PC-9 (cell line): Measurements from ENCODE around the gene MCC.

ENCODE experiments used
- EZH2 ChIP-seq: fragments of 200-600 bp; sonication (generic); IDR thresholded peaks from 2 replicates; pipeline ENCODE4 v1.8.0; 2017; ENCODE audit warnings: antibody characterized with exemption, low read depth
- TF ChIP-seq, protein P1 (sequence below): fragments of 200-600 bp; sonication (generic); conservative IDR thresholded peaks from 2 replicates; pipeline ENCODE4 v1.6.1; 2017; ENCODE audit warnings: mixed run types, antibody characterized with exemption, mild to moderate bottlenecking, moderate library complexity

DNA sequence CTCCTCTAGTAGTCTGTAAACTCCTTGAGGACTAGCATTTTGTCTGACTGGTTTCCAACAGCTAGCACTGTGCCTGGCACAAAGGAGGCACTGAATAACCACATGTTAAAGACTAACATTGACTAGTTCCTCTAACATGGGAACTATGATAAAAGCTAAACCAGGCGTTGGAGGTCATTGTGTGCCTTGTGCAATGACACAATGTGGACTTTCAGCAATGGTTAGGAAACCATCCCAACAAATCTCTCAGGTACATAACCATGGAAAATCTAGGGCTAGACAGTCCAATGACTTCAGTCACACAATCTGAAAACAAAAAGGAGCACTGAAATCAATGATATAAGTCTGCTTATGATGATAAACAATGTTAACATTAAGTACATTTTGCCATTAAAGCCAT lies 311.0 kb downstream of the MCC start:
- TF ChIP-seq, protein P1, sequence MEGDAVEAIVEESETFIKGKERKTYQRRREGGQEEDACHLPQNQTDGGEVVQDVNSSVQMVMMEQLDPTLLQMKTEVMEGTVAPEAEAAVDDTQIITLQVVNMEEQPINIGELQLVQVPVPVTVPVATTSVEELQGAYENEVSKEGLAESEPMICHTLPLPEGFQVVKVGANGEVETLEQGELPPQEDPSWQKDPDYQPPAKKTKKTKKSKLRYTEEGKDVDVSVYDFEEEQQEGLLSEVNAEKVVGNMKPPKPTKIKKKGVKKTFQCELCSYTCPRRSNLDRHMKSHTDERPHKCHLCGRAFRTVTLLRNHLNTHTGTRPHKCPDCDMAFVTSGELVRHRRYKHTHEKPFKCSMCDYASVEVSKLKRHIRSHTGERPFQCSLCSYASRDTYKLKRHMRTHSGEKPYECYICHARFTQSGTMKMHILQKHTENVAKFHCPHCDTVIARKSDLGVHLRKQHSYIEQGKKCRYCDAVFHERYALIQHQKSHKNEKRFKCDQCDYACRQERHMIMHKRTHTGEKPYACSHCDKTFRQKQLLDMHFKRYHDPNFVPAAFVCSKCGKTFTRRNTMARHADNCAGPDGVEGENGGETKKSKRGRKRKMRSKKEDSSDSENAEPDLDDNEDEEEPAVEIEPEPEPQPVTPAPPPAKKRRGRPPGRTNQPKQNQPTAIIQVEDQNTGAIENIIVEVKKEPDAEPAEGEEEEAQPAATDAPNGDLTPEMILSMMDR = no peak
- no peak for TF ChIP-seq EZH2
